Uterus (tissue), 4 donors: ENCODE measurements around the gene PKMYT1. TPM values are rescaled to one million over a fixed set of nuclear protein-coding genes. Genes with fewer than 3 reads are reported as not detected.

ENCODE experiments used
- DNase-seq, 2 donors: peaks; one replicate each; pipeline ENCODE4 v3.0.0-alpha.2; 2019 to 2020
- H3K27ac ChIP-seq, 2 donors: fragments of 200-600 bp; sonication (generic); 1 replicate in 1 of 2; 2 replicates in 1 of 2; pipeline ENCODE4 v1.5.1; 2016 to 2018
- H3K27me3 ChIP-seq, 2 donors: fragments of 200-600 bp; sonication (generic); one replicate each; pipeline ENCODE4 v1.5.1; 2018 to 2019; ENCODE audit warnings: control low read depth in 1 of 2
- H3K36me3 ChIP-seq, 2 donors: fragments of 200-600 bp; sonication (generic); one replicate each; pipeline ENCODE4 v1.5.1; 2019; ENCODE audit warnings: control low read depth in 1 of 2
- H3K4me1 ChIP-seq, 2 donors: fragments of 200-600 bp; sonication (generic); one replicate each; pipeline ENCODE4 v1.5.1; 2018 to 2019; ENCODE audit warnings: control low read depth in 1 of 2
- H3K4me3 ChIP-seq, 2 donors: fragments of 200-600 bp; sonication (generic); 1 replicate in 1 of 2; 2 replicates in 1 of 2; pipeline ENCODE4 v1.5.1; 2018 to 2019; ENCODE audit warnings: mild to moderate bottlenecking in 1 of 2
- H3K9me3 ChIP-seq, 2 donors: fragments of 200-600 bp; sonication (generic); one replicate each; pipeline ENCODE4 v1.5.1; 2019; ENCODE audit warnings: control low read depth in 1 of 2
- POLR2A ChIP-seq, 2 donors: fragments of 450-650 bp; IDR thresholded peaks; one replicate each; pipeline ENCODE4 v1.6.1; 2016; ENCODE audit warnings: antibody characterized with exemption in 2 of 2, mild to moderate bottlenecking in 1 of 2, moderate library complexity in 1 of 2
- intact Hi-C: fragments of 100-400 bp; cut with DNase I; formaldehyde crosslinking; loops from one replicate; pipeline ENCODE4 v1.15.1; 2023; ENCODE audit warnings: low total_unique reads
- total RNA-seq, 4 donors: library from RNA; depleted of rRNA in 3 of 4; stranded (reverse); fragments of >200 nt in 3 of 4; gene quantifications; one replicate each; pipeline versions ENCODE4 v1.1.0 to v1.2.4, GENCODE V29; 2014 to 2023
- TF ChIP-seq, protein P1 (sequence below), 4 experiments: fragments of 200-600 bp in 2 of 4; fragments of 450-650 bp in 2 of 4; sonication (generic) in 2 of 4; IDR thresholded peaks; one replicate each; pipeline ENCODE4 v1.5.1; 2016 to 2019; ENCODE audit warnings: antibody characterized with exemption in 4 of 4, mild to moderate bottlenecking in 2 of 4, moderate library complexity in 1 of 4
- donor health status: DM: yes; HTN: yes; CAD: no.

Gene PKMYT1
- total RNA-seq, 4 donors from 2014 or later, result 6.1 TPM; not detected in 3

DNA sequence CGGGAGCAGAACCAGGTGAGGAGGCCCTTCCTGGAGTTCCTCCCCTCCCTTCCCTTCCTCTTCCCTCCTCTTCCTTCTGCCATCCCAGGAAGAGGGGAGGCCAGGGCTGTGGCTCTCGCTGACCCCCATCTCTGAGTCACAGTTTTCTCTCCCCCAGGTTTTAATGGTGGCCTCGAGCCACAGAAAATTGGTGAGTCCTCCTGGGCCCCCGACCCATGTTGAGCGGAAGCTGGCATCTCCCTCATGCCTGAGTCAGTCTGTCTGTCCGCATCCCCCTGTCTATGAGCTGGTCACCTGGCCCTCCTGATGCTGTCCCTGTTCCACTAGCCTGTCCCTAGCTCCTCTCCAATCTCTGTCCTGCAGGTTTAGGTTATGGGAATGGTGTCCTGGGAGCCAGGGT is 19.7 kb upstream of the PKMYT1 start:
- peaks cover 0 to 3% of the 10 kb centered on the region in 2 donors for H3K27me3 ChIP-seq
- no peak overlapping the region for H3K4me3 ChIP-seq
- H3K4me1 ChIP-seq, result no peaks in the 10 kb centered on the region
- intact Hi-C loops, result no loop called here
- no peak for DNase-seq
- TF ChIP-seq, protein P1, sequence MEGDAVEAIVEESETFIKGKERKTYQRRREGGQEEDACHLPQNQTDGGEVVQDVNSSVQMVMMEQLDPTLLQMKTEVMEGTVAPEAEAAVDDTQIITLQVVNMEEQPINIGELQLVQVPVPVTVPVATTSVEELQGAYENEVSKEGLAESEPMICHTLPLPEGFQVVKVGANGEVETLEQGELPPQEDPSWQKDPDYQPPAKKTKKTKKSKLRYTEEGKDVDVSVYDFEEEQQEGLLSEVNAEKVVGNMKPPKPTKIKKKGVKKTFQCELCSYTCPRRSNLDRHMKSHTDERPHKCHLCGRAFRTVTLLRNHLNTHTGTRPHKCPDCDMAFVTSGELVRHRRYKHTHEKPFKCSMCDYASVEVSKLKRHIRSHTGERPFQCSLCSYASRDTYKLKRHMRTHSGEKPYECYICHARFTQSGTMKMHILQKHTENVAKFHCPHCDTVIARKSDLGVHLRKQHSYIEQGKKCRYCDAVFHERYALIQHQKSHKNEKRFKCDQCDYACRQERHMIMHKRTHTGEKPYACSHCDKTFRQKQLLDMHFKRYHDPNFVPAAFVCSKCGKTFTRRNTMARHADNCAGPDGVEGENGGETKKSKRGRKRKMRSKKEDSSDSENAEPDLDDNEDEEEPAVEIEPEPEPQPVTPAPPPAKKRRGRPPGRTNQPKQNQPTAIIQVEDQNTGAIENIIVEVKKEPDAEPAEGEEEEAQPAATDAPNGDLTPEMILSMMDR (IDR thresholded peaks at IDR 0.05), result no peak
- TF ChIP-seq POLR2A (IDR thresholded peaks at IDR 0.05), result no peak
- H3K9me3 ChIP-seq, result no peaks in the 10 kb centered on the region
- H3K27ac ChIP-seq, result no peak overlapping the region
- H3K36me3 ChIP-seq, result no peaks in the 10 kb centered on the region

DNA sequence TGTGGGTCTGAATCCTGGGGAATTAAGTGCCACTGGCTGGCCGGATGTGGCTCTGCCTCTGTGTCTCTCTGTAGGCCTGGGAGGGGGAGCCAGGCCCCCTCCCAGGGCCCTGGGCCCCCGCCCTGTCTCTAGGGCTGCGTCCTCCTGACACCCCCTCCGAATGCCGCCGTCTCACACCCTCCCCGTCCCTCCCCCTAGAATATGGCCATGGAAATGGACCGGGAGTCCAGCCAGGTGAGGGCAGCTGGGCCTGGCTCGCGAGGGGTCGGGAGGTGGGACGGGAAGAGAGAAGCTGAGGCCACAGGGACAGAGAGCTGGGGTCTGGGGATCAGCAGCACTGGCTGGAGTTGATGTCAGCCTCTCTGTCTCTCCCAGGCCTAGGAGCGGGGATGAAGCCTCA is 16.1 kb upstream of the PKMYT1 start:
- intact Hi-C loops, result no loop called here
- no peak for DNase-seq
- Histone ChIP-seq H3K27ac (no peak overlapping the region), H3K4me3 (no peak overlapping the region), H3K27me3 (no peaks in the 10 kb centered on the region), H3K4me1 (no peaks in the 10 kb centered on the region), H3K36me3 (no peaks in the 10 kb centered on the region), H3K9me3 (no peaks in the 10 kb centered on the region)
- no peak for TF ChIP-seq POLR2A (IDR thresholded peaks at IDR 0.05)
- TF ChIP-seq, protein P1 (IDR thresholded peaks at IDR 0.05), result no peak

DNA sequence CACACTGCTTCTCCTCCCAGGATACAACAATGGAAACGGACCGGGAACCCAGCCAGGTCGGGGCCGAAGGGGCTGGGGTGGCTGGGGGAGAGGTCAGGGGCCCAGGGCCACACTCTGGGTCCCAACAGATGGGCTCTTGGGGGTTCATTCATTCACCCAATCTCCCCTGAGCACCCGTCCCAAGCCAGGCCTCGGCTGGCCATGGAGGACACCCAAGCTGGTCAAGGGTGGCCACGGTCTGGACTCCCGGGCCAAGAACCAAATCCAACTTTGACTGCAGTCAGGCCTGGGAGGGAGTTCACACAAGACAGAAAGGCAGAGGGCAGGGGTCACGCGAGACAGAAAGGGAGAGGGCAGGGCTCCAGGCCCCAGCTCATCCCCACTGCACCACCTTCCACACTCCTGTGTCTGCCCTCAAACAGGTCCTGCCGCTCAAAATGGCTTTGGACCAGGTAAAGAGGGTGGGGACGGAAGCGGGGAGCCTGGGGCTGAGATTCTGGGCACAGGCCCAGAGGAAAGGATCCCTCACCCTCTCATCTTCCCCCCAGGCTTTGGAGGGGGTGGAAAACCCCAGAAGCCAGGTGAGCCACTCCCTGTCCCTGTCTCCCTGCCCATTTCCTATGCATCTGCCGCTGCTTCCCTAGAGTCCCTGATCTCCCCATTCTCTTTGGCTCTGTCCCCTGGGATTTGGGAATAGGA is 12.3 kb upstream of the PKMYT1 start:
- TF ChIP-seq, protein P1 (IDR thresholded peaks at IDR 0.05), result no peak
- no peak for TF ChIP-seq POLR2A (IDR thresholded peaks at IDR 0.05)
- intact Hi-C loops, result no loop called here
- H3K27me3 ChIP-seq, result no peaks in the 10 kb centered on the region

DNA sequence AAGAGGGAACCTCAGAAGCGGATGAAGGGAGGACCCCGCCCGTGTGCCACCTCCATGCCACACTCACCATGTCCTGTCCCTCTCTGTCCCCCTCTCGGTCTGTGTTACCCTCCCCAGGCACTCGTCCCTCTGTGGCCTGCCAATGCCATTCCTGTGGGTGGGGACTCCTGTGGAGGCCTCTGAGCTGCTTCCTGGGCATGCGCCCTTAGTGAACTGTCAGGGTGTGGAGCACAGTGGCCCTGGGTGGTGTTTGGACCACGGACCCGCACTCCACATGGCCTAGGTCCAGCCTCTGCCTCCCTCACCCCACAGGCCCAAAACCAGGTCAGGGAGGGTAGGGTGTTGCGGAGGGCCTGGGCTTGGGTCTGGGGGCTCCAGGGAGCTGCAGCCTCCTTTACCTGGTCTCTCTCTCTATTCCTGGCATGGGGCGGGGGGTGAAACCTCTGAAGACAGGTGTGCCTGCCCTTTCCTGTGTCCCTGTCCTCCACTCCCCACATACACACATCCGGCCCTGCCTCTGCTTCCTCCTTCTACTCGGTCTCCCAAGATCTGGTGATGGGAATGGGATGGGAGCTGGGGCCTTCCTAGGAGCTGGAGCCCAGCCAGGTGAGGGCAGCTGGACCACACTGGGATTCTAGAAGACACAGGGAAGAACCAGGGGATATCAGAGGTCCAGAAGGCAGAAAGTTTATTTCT is 11.5 kb upstream of the PKMYT1 start:
- Histone ChIP-seq H3K27ac (no peak overlapping the region), H3K36me3 (no peaks in the 10 kb centered on the region), H3K27me3 (no peaks in the 10 kb centered on the region), H3K4me1 (no peaks in the 10 kb centered on the region), H3K4me3 (no peak overlapping the region), H3K9me3 (no peaks in the 10 kb centered on the region)
- DNase-seq, result no peak
- intact Hi-C loops, result no loop called here
- no peak for TF ChIP-seq POLR2A (IDR thresholded peaks at IDR 0.05)
- TF ChIP-seq, protein P1 (IDR thresholded peaks at IDR 0.05), result no peak

More for the DNA sequence above, 12.3 kb upstream of the PKMYT1 start:
- DNase-seq, result no peak
- Histone ChIP-seq H3K4me3 (no peak overlapping the region), H3K4me1 (no peaks in the 10 kb centered on the region), H3K9me3 (no peaks in the 10 kb centered on the region), H3K36me3 (no peaks in the 10 kb centered on the region), H3K27ac (no peak overlapping the region)

DNA sequence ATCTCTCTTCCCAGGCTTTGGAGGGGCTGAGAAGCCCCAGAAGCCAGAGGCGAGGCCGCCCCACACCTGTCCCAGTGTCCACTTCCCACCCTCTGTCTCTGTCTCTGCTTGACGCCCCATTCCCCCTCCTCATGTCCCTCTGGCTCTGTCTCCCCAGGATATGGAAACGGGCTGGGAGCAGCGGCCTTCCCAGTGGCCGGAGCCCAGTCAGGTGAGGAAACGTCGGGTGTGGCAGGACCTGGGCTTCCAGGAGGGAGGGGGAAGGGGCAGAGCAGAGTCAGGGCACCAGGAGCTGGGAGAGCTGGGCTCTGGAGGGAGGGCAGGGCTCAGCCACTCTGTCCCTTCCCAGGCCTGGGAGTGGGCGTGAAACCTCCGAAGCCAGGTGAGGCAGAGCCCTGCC is 10.6 kb upstream of the PKMYT1 start:
- no peak for DNase-seq
- TF ChIP-seq, protein P1 (IDR thresholded peaks at IDR 0.05), result no peak
- no peak for TF ChIP-seq POLR2A (IDR thresholded peaks at IDR 0.05)
- Histone ChIP-seq H3K4me1 (no peaks in the 10 kb centered on the region), H3K27me3 (no peaks in the 10 kb centered on the region), H3K36me3 (no peaks in the 10 kb centered on the region), H3K4me3 (no peak overlapping the region), H3K9me3 (no peaks in the 10 kb centered on the region), H3K27ac (no peak overlapping the region)
- intact Hi-C loops, result no loop called here
